GM08714 (cell line): Measurements from ENCODE around the gene TBCK.
A peak's percentile ranks its signal among the peaks of the same experiment; 100 is the strongest.

Experiments used
- H3K4me3 ChIP-seq: fragments of 200-500 bp; sonication (Bioruptor generic); 2 replicates; pipeline ENCODE4 v1.5.1; 2014; ENCODE audit warnings: mild to moderate bottlenecking, low read length, inconsistent platforms
- ZNF274 ChIP-seq: IDR thresholded peaks from 2 replicates; pipeline ENCODE4 v1.6.1; 2012; ENCODE audit warnings: mild to moderate bottlenecking, low read depth, low read length

Gene TBCK

DNA sequence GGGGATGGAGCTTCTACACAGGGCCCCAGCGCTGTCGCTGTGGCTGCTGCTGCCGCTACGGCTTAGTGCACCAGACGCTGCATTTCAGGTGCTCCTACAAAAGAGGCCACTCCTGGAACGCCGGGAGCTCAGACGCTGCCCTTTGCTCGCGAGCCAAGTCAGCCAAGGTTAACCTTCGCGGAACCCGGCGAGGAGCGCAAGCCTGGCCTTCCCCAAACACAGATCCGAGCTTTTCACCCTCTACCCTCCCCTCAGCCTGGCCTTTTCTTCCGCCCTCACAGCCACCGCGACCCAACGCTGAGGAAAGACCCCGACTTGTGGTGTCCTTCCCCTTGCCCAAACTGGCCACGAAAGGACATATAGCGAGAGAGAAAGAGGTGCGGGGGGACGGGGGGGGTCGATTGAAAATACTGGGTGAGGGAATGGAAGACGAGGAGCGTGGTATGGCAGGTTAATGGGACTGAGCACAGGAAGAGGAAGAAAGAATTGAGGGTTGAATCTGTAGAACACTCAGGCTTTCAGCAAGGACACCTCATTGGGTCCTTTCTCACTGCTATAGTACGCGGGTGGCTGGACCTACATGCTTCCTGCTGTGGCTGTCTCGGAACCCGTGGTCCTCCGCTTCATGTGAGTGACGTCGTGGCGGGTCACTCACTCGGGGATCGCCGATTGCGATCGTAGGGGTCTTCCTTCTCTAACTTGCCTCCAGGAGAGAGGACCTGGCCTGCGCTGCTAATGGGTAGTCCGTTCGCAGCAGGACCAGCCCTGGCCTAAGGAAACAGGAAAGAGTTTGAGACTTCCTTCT lies at the start of gene TBCK, which contains the start of gene AIMP1:
Gene TBCK (minus strand): TSS at position 242 of the 805 bp plus-strand sequence. CDS start 7,249 bp downstream, outside the sequence.
Gene AIMP1 (plus strand): TSS at position 583 of the 805 bp plus-strand sequence. CDS start 8,460 bp downstream, outside the sequence.
- TF ChIP-seq ZNF274 = no peak
- H3K4me3 ChIP-seq = peak within 1 kb of the TSS; percentile 90

DNA sequence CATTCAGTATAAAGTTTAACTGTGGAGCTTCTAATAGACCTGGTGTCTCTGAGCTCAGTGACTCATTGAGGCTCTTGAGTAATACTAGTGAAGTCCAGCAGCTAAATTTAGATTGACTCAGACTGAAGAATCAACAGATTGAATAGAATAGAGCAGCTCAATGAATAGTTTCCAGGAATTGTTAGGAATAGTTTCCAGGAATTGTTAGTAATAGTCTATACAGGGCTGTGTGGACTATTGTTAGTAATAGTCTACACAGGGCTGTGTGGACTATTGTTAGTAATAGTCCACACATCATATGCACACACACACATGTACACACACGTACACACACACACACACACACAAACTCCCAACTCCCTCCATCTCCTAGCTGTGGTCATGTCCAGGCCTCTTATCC lies 49.6 kb upstream of the TBCK start:
- TF ChIP-seq ZNF274 = no peak
- H3K4me3 ChIP-seq = no peak overlapping the region

DNA sequence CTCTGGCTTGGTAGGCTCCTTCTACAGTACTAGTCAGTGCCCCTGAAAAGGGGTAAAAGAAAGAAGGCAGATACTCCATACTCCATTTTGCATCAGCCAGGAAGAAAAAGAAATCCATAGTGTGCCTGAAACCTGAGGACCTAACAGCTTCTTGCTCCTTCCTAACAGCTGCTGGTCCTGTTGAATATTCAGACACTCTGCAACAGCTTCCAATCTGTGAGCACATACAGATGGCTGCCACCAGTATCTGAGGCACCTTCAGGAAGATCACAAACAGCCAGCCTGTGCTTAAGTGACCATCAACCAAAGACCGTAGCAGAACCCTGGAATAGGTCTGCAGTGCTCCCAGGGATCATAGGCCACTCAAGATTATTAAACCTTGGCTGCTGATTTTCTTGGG lies 48.3 kb upstream of the TBCK start:
- H3K4me3 ChIP-seq = no peak overlapping the region
- TF ChIP-seq ZNF274 = no peak

DNA sequence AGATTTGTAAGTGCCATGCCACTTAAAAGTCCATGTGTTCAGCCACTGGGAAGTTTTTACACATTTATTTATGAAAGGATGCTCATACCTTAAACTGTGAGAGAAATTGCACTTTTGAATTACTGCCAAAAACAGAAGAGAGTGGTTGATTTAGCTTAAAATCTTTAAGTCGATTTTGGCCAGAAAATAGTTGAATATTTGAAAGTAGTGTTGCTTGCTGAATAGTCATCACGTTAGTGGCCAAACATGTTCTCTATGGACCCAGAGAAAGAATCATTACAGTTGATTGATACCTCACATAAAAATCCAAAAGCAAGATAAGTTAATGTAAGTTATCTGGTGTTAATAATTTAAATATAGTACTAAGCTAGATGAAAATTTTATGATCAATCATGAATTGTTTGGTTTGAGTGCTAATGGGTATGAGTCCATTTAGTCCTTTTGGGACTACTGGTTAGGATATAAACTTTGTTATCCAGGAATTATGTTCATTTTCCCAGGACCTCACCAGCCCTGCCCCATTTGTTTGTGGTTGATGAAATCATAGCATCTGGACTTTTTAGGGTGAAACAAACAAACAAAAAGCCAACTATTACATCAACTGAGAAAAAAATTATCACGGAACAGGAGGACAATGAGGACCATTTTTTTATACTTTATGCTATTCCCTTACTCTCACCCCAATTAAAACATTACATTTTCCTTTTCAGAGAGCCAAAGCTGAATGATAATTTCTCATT lies 46.2 kb upstream of the TBCK start:
- H3K4me3 ChIP-seq = no peak overlapping the region
- no peak for TF ChIP-seq ZNF274

DNA sequence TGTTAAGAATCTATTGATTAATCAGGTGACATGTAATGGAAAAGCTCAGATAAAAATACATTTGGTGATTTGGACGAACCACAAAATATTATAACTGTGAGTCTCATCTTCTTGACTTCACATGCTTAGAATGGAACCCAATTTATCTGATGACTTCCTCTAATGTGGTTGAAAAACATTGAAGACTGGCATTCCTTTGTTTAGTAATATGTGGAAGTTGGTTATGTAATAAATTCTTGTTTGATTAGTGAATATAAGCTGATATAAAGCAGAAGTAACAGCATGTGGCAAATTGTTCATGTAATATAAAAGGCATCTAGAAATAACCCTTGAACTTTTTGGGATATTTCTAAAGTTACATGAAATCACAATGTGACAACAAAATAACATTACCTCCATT lies 42.9 kb upstream of the TBCK start:
- H3K4me3 ChIP-seq = no peak overlapping the region
- no peak for TF ChIP-seq ZNF274

DNA sequence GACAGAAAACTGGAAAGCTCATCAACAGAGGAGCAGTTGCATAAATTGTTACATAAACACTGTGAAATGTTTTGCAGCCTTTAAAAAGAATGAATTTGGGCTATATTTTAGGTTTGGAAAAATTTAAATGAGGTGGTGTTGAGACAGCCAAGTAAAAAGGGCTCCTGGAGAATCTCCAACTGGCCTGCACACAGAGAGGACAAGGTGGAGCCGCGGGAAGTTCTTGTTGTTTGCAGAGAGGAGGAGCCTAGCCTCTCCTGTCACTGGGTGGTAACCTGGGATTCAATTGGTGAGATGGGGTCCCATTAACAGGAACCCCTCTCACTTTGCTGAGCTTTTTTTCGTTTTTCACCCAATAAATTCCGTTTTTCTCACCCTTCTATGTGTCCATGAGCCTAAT lies 39.2 kb upstream of the TBCK start:
- no peak for TF ChIP-seq ZNF274
- H3K4me3 ChIP-seq = no peak overlapping the region

DNA sequence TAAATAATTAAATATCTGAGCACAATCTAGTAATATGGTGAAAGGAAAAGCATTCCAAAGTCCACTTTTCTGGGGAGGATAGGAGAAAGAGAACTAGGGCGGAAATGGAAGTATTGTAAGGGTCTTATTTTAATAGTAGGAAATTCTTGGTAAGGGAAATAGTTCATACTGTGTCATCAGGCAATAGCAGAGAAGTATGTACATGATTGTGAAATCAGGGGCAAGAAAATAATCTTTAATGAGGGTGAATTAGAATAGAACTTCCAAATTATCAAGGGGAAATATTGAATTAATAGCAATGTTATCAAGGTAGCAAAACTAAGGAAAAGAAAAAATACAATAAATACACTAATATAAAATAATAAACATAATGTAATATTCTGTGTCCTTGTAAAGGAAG lies 37.8 kb upstream of the TBCK start:
- no peak overlapping the region for H3K4me3 ChIP-seq
- TF ChIP-seq ZNF274 = no peak

DNA sequence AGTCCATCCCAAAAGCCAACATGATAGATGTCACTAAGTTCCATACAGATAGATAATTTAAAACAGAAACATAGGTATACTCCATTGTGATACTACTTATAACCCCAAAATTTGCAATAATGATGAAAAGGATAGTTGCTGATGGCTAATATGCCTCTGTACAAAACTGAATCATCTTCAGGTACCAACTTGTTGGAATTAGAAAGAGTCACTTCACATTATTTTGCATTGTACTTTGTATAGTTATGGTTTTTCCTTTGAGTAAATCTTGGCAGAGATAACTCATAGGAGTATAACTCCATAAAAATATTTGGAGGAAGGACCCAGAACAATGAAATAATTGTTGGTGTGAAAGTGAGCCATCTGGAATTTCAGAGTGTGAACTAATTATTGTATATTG lies 35.0 kb upstream of the TBCK start:
- no peak for TF ChIP-seq ZNF274
- no peak overlapping the region for H3K4me3 ChIP-seq

DNA sequence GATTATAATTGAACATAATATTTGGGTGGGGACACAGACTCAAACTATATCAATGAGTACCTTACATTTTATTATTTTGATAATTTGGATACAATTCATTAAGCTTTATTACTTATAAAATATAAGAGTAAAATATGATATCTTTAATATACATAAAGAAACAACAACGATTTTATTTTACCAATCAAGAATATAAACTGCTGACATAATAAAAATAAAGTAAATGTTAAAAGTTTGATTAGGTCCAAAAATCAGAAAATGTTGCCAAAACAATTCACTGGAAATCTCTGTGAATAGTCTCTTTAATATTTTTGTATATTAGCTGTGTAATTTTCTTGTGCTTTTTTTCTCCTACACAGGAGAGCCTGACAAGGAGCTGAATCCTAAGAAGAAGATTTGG lies 31.2 kb upstream of the TBCK start:
- no peak overlapping the region for H3K4me3 ChIP-seq
- no peak for TF ChIP-seq ZNF274

DNA sequence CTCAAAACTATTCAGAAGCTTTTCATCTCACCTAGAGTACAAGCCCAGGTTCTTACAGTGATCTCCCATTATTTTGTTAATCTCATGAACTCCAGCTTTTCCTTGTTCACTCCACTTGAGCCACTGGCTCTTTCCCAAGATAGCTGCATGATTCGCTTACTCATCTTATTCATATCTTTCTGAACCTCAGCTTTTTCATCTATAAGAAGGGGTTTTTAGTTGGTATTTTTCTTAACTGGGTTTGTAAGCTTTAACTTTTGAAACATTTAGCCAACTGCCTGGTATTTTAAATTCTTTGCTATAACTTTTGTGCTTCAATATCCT lies 28.6 kb upstream of the TBCK start:
- TF ChIP-seq ZNF274 = no peak
- no peak overlapping the region for H3K4me3 ChIP-seq

DNA sequence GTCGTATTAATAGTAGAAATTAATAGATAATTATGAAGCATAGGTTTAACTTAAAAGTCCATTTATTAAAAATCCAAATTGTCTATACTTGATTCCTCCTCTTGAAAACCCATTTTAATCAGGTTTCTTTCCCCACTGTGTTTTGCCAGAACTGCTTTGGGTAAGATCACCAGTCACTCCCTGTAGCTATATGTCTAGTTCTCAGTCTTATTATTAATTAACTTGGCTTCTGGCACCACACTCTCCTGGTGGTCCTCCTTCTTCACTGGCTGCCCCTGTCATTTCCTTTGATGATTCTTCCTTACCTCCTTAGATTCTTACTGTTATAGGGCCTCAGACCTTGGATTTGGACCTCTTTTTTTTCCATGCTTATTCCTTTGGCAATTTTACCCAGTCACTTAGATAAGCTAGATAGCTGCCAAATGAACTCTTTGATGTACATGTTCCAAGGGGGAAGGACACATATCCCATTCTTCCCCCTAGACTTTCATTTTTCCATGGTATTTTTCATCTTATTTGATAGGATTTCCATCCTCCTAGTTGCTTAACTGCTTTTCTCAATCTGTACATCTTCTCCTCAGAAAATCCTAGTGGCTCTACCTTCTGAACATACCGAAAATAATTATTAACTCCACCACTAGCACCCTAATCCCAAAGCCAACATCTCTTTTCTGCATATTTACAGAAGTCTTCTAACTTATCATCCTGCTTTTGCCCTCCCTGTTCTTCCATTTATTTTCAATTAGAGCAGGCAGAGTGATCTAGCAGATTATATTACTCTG lies 28.0 kb upstream of the TBCK start:
- no peak for TF ChIP-seq ZNF274
- H3K4me3 ChIP-seq = no peak overlapping the region

DNA sequence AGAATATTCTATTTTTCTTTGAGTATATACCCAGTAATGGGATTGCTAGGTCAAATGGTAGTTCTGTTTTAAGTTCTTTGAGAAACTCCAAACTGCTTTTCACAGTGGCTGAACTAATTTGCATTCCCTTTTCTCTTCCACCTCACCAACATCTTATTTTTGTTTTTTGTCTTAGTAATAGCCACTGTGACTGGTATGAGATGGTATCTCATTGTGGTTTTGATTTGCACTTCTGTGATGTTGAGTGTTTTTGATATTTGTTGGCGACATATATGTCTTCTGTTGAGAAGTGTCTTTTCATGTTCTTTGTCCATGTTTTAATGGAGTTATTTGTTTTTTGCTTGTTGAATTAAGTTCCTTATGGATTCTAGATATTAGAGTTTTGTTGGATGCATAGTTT lies 24.8 kb upstream of the TBCK start:
- no peak overlapping the region for H3K4me3 ChIP-seq
- no peak for TF ChIP-seq ZNF274

DNA sequence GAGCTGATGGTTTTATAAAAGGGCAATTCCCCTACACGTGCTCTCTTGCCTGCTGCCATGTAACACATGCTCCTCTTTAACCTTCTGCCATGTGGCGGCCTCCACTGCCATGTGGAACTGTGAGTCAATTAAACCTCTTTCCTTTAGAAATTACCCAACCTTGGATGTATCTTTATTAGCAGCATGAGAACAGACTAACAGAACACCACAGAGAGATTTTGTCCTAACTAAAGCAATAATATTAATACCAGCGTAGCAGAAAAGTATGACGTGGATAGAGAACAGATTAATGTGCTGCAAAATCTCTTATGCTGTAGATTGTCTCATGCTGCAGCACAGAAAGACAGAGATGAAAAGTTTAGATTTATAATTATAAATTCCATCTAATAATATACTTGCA lies 23.4 kb upstream of the TBCK start:
- H3K4me3 ChIP-seq = no peak overlapping the region
- no peak for TF ChIP-seq ZNF274

DNA sequence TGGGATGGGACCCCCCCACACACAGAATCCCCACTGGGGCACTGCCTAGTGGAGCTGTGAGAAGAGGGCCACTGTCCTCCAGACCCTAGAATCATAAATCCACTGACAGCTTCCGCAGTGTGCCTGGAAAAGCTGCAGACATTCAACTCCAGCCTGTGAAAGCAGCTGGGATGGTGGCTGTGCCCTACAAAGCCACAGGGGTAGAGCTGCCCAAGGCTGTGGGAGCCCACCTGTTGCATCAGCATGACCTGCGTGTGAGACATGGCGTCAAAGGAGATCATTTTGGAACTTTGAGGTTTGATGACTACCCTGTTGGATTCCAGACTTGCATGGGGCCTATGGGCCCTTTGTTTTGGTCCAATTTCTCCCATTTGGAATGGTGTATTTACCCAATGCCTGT lies 22.7 kb upstream of the TBCK start:
- no peak for TF ChIP-seq ZNF274
- H3K4me3 ChIP-seq = no peak overlapping the region
